Measurements from ENCODE around the gene HABP4. TPM values are rescaled to one million over a fixed set of nuclear protein-coding genes. Genes with fewer than 3 reads are reported as not detected.

The HABP4 gene
- total and polyA plus RNA-seq, 9 of the 15 experiments (the other 6 are each of a cell fraction or from before 2014, with no cell fraction given): 0.38 to 2.4 (median 1.9) TPM

- TF ChIP-seq PHB (CRISPR knock-in tag; IDR thresholded peaks at IDR 0.05) (no peak), TARDBP (IDR thresholded peaks at IDR 0.05) (no peak), GABPA (tag; conservative IDR thresholded peaks at IDR 0.05; ENCODE audit: low read depth) (no peak), ARNT (IDR thresholded peaks at IDR 0.05) (no peak), SFPQ (IDR thresholded peaks at IDR 0.05; ENCODE audit: low read depth, low read length) (no peak), EZH2 (IDR thresholded peaks at IDR 0.05; ENCODE audit: borderline replicate concordance, low read depth, low read length) (no peak), ELK1 (CRISPR knock-in tag; IDR thresholded peaks at IDR 0.05) (no peak), DNMT1 (IDR thresholded peaks at IDR 0.05) (no peak), HNRNPUL1 (IDR thresholded peaks at IDR 0.05; ENCODE audit: low read length) (no peak), ZKSCAN8 (CRISPR knock-in tag; IDR thresholded peaks at IDR 0.05) (no peak), ATF7 (IDR thresholded peaks at IDR 0.05) (peak; percentile 68; the same call in 1 of the 2 replicates), CBX3 (IDR thresholded peaks at IDR 0.05; ENCODE audit: borderline replicate concordance in 1 of 2, low read length in 2 of 2) (no peak), DPF2 (IDR thresholded peaks at IDR 0.05) (no peak), CBX1 (IDR thresholded peaks at IDR 0.05; ENCODE audit: low read depth) (no peak), ZNF707 (CRISPR knock-in tag; conservative IDR thresholded peaks at IDR 0.05) (no peak), ZNF324 (CRISPR knock-in tag; IDR thresholded peaks at IDR 0.05) (no peak), HMBOX1 (IDR thresholded peaks at IDR 0.05) (no peak), KHSRP (IDR thresholded peaks at IDR 0.05) (no peak), ETV6 (IDR thresholded peaks at IDR 0.05; ENCODE audit: borderline replicate concordance in 1 of 2, low read depth in 2 of 2, low read length in 1 of 2) (no peak), ETV6 (CRISPR knock-in tag; IDR thresholded peaks at IDR 0.05; ENCODE audit: borderline replicate concordance) (no peak), ILK (tag; IDR thresholded peaks at IDR 0.05; ENCODE audit: borderline replicate concordance, low read depth) (no peak), RBM22 (IDR thresholded peaks at IDR 0.05; ENCODE audit: low read depth, low read length, poor library complexity, severe bottlenecking) (no peak), CCNT2 (IDR thresholded peaks at IDR 0.05; ENCODE audit: borderline replicate concordance, extremely low read depth, insufficient read length, low read depth, low read length) (peak; percentile 83), ZNF699 (CRISPR knock-in tag; IDR thresholded peaks at IDR 0.05; ENCODE audit: insufficient replicate concordance) (no peak)
Observed at GRCh38 chr9:96449845-96450612, at the start of gene HABP4 (continued).
